ENCODE results near the gene PI4KB. TPM values are rescaled to one million over a fixed set of nuclear protein-coding genes. Genes with fewer than 3 reads are reported as not detected.

The PI4KB gene
- total RNA-seq, 1 experiment from 2014 or later, result 44.3 TPM

- ChIA-PET CTCF (no interaction called here), POLR2A (ENCODE audit: unreplicated experiment) (interaction anchor here (0.5 kb wide), 1 partner anchor 966 kb away, joined by 4 read pairs; no protein-coding TSS in a partner anchor)
- H3K79me2 ChIP-seq (ENCODE audit: low read depth), result 0 out of 2 replicates have a peak, but pooled peaks cover 4% of the 10 kb centered on the region
- H3K36me3 ChIP-seq (ENCODE audit: low read depth), result peaks cover 11% of the 10 kb centered on the region; the same call in 1 of the 2 replicates
- no peaks in the 10 kb centered on the region for H3K4me1 ChIP-seq (replicated peaks; ENCODE audit: insufficient read depth)
- H2AFZ ChIP-seq, result no peak overlapping the region
- no peak overlapping the region for H3K27ac ChIP-seq
- H3K9me3 ChIP-seq (ENCODE audit: insufficient read depth, low read depth), result no peaks in the 10 kb centered on the region
- intact Hi-C loops (cut with micrococcal nuclease; ENCODE audit: unreplicated experiment), result no loop called here
- no peak overlapping the region for H3K4me3 ChIP-seq
- no peaks in the 10 kb centered on the region for H3K27me3 ChIP-seq (ENCODE audit: insufficient read depth, low read depth)
- TF ChIP-seq EZH2 (IDR thresholded peaks at IDR 0.05; ENCODE audit: low read depth) (no peak), CTCF (conservative IDR thresholded peaks at IDR 0.05) (no peak)
- H3K9me2 ChIP-seq (ENCODE audit: insufficient read depth), result no peaks in the 10 kb centered on the region
- no peak overlapping the region for H3K4me2 ChIP-seq
- no TSS peak for BruUV-seq (replicated peaks)
- peaks cover 18% of the 10 kb centered on the region; the same call in 1 of the 2 replicates for H3F3A ChIP-seq (ENCODE audit: insufficient read depth, low read depth)
- no peaks in the 10 kb centered on the region; the same call in 1 of the 2 replicates for H4K20me1 ChIP-seq (ENCODE audit: insufficient read depth)
- DNase-seq, result no peak
Measured at GRCh38 chr1:151290709-151291303, 36.4 kb downstream of the PI4KB start.

GRCh38 chr1:151289991-151290708 is 37.1 kb downstream of the PI4KB start:
- Histone ChIP-seq H3K4me3 (no peak overlapping the region), H2AFZ (no peak overlapping the region), H3K79me2 (ENCODE audit: low read depth) (0 out of 2 replicates have a peak, but pooled peaks cover 7% of the 10 kb centered on the region), H4K20me1 (ENCODE audit: insufficient read depth) (no peaks in the 10 kb centered on the region; the same call in 1 of the 2 replicates), H3K27me3 (ENCODE audit: insufficient read depth, low read depth) (no peaks in the 10 kb centered on the region), H3K9me2 (ENCODE audit: insufficient read depth) (no peaks in the 10 kb centered on the region), H3K36me3 (ENCODE audit: low read depth) (peaks cover 8% of the 10 kb centered on the region; the same call in 1 of the 2 replicates), H3K4me1 (replicated peaks; ENCODE audit: insufficient read depth) (no peaks in the 10 kb centered on the region), H3K4me2 (no peak overlapping the region), H3K9me3 (ENCODE audit: insufficient read depth, low read depth) (no peaks in the 10 kb centered on the region), H3F3A (ENCODE audit: insufficient read depth, low read depth) (peaks cover 11% of the 10 kb centered on the region; the same call in 1 of the 2 replicates), H3K27ac (no peak overlapping the region)
- intact Hi-C loops (cut with micrococcal nuclease; ENCODE audit: unreplicated experiment), result loop anchor here (10.0 kb wide), 1 partner anchor 545 kb away; the partner anchor contains the start of genes C2CD4D and RORC
- TF ChIP-seq CTCF (conservative IDR thresholded peaks at IDR 0.05) (no peak), EZH2 (IDR thresholded peaks at IDR 0.05; ENCODE audit: low read depth) (no peak)
- no peak for DNase-seq
- POLR2A ChIA-PET (ENCODE audit: unreplicated experiment), result no interaction called here
- CTCF ChIA-PET, result no interaction called here
- no TSS peak for BruUV-seq (replicated peaks)

GRCh38 chr1:151289080-151289935 is 37.9 kb downstream of the PI4KB start:
- Histone ChIP-seq H2AFZ (no peak overlapping the region), H3K36me3 (ENCODE audit: low read depth) (peaks cover 4% of the 10 kb centered on the region; the same call in 1 of the 2 replicates), H4K20me1 (ENCODE audit: insufficient read depth) (no peaks in the 10 kb centered on the region; the same call in 1 of the 2 replicates), H3K4me1 (replicated peaks; ENCODE audit: insufficient read depth) (0 out of 2 replicates have a peak, but pooled peaks cover 2% of the 10 kb centered on the region), H3K9me2 (ENCODE audit: insufficient read depth) (no peaks in the 10 kb centered on the region), H3K27ac (no peak overlapping the region), H3K27me3 (ENCODE audit: insufficient read depth, low read depth) (no peaks in the 10 kb centered on the region), H3K79me2 (ENCODE audit: low read depth) (peaks cover 15% of the 10 kb centered on the region), H3K4me3 (no peak overlapping the region), H3F3A (ENCODE audit: insufficient read depth, low read depth) (peaks cover 9% of the 10 kb centered on the region; the same call in 1 of the 2 replicates), H3K4me2 (no peak overlapping the region), H3K9me3 (ENCODE audit: insufficient read depth, low read depth) (no peaks in the 10 kb centered on the region)
- no TSS peak for BruUV-seq (replicated peaks)
- POLR2A ChIA-PET (ENCODE audit: unreplicated experiment), result no interaction called here
- no peak for DNase-seq
- CTCF ChIA-PET, result no interaction called here
- intact Hi-C loops (cut with micrococcal nuclease; ENCODE audit: unreplicated experiment), result loop anchor here (10.0 kb wide), 1 partner anchor 545 kb away; the partner anchor contains the start of genes C2CD4D and RORC
- TF ChIP-seq CTCF (conservative IDR thresholded peaks at IDR 0.05) (no peak), EZH2 (IDR thresholded peaks at IDR 0.05; ENCODE audit: low read depth) (no peak)

Data from PC-9 (cell line).